ENCODE results near the gene GARIN3. TPM values are rescaled to one million over a fixed set of nuclear protein-coding genes. Genes with fewer than 3 reads are reported as not detected.

The GARIN3 gene
- total RNA-seq, 4 donors from 2014 or later = not detected

GRCh38 chr5:157182143-157182757 lies 16.2 kb upstream of the GARIN3 start:
- TF ChIP-seq CTCF (IDR thresholded peaks at IDR 0.05; ENCODE audit: low read depth) = no peak

- no peak for TF ChIP-seq CTCF (IDR thresholded peaks at IDR 0.05; ENCODE audit: low read depth)
Observed at GRCh38 chr5:157180374-157181264, 14.6 kb upstream of the GARIN3 start, which contains the start of gene ITK. ITK (plus strand) TSS chr5:157180840; CDS start chr5:157180978, 138 bp downstream.

GRCh38 chr5:157178966-157179365 lies 12.9 kb upstream of the GARIN3 start:
- TF ChIP-seq CTCF (IDR thresholded peaks at IDR 0.05; ENCODE audit: low read depth) = no peak

DNA sequence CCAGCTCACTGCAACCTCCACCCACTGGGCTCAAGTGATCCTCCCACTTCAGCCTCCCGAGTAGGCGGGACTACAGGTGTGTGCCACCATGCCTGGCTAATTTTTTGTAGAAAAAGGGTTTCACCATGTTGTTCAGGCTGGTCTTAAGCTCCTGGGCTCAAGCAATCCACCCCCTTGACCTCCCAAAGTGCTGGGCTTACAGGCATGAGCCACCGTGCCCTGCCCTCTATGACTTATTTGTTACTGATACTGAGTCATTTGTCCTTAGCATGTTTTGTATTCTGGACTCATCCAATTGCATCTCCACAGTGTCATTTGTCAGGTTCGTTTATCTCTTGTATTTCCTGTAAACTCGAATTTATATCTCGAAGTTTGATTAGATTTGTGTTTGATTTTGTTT lies 11.9 kb upstream of the GARIN3 start:
- TF ChIP-seq CTCF (IDR thresholded peaks at IDR 0.05; ENCODE audit: low read depth) = no peak

DNA sequence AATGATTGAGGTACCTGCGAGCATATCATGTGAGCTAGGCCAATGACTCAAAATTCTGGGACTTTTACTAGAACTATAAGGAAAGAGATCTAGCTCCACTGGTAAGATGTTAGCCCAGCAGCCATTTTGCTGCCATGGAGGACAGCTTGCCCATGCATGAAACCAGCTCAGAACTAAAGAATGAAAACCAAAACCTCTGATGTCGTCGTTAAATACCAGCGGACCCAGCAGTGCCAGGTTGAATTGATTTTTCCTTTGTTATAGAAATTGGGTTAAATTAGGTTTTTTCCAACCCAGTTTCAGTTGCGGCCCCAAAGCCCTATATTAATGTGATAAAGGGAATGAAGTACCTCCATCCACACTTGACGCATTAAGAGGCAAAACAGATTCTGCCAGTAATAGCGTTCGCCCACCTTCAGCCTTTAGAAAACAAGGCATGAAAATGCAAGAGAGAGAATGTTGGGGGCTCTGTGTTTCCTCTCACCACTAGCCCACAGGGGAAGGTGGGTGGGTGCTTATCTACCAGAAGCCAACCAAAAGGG lies 9.1 kb upstream of the GARIN3 start:
- TF ChIP-seq CTCF (IDR thresholded peaks at IDR 0.05; ENCODE audit: low read depth) = no peak

- TF ChIP-seq CTCF (IDR thresholded peaks at IDR 0.05; ENCODE audit: low read depth) = no peak
Observed at GRCh38 chr5:157172403-157172802, 6.3 kb upstream of the GARIN3 start.

DNA sequence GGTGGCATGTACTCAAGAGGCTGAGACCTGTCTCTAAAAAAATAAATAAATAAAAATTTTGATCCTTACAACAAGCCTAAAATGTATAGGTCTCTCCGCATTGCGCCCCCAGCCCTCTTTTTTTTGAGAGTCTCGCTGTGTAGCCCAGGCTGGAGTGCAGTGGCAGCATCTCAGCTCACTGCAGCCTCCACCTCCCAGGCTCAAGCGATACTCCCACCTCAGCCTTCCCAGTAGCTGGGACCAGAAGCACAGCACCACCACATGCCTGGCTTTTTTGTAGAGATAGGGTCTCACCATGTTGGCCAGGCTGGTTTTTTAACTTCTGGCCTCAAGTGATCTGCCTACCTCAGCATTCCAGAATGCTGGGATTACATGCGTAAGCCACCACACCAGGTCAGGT lies 2.2 kb upstream of the GARIN3 start:
- no peak for TF ChIP-seq CTCF (IDR thresholded peaks at IDR 0.05; ENCODE audit: low read depth)

Data from subcutaneous adipose tissue (tissue), 4 donors.